Testis (tissue), 3 donors: Measurements from ENCODE around the gene EEF1AKMT1. TPM values are rescaled to one million over a fixed set of nuclear protein-coding genes. Genes with fewer than 3 reads are reported as not detected.
"Not testable (repeated sequence)": the region's sequence is repeated elsewhere in the genome, so short reads cannot be mapped to it uniquely, and the experiment has no call there.

Experiments
- DNase-seq: peaks from one replicate; pipeline ENCODE4 v3.0.0-alpha.2; 2019
- H3K27ac ChIP-seq, 2 donors: fragments of 200-600 bp; sonication (generic); one replicate each; pipeline ENCODE4 v1.5.1; 2019
- H3K27me3 ChIP-seq: fragments of 200-600 bp; sonication (generic); one replicate; pipeline ENCODE4 v1.5.1; 2019
- H3K36me3 ChIP-seq: fragments of 200-600 bp; sonication (generic); one replicate; pipeline ENCODE4 v1.5.1; 2017; ENCODE audit warnings: low read depth; ENCODE audit errors: missing control alignments
- H3K4me1 ChIP-seq: fragments of 200-600 bp; sonication (generic); one replicate; pipeline ENCODE4 v1.5.1; 2019
- H3K4me3 ChIP-seq, 2 donors: fragments of 200-600 bp; sonication (generic); one replicate each; pipeline ENCODE4 v1.5.1; 2017 to 2019
- H3K9me3 ChIP-seq: fragments of 200-600 bp; sonication (generic); one replicate; pipeline ENCODE4 v1.5.1; 2017
- POLR2A ChIP-seq: fragments of 450-650 bp; IDR thresholded peaks from one replicate; pipeline ENCODE4 v1.6.1; 2017; ENCODE audit warnings: antibody characterized with exemption, mild to moderate bottlenecking, moderate library complexity
- WGBS, 2 donors: methylation state at CpG; one replicate each; pipeline ENCODE4 v1.1.5; 2018; 5-methylcytosine and 5-hydroxymethylcytosine counted together
- intact Hi-C: fragments of 100-400 bp; cut with DNase I; formaldehyde crosslinking; loops from one replicate; pipeline ENCODE4 v1.15.1; 2023; ENCODE audit warnings: low total_unique reads
- polyA plus RNA-seq: library from polyadenylated mRNA; stranded (reverse); fragments of 350-450 nt; fragmentation: Illumina TruSeq; extraction: RNeasy Lipid Tissue Mini Kit (QIAGEN cat#74804); gene quantifications from one replicate; pipeline ENCODE4 v1.2.3, GENCODE V29; 2014; ENCODE audit warnings: low read depth, low replicate concordance; ENCODE audit not compliant: insufficient read depth
- total RNA-seq, 2 donors: library from RNA; depleted of rRNA; stranded (reverse); fragments of >200 nt; gene quantifications; one replicate each; pipeline ENCODE4 v1.2.3, GENCODE V29; 2016
- TF ChIP-seq, protein P1 (sequence below), 3 experiments: fragments of 450-650 bp in 2 of 3; fragments of 200-600 bp in 1 of 3; sonication (generic) in 1 of 3; IDR thresholded peaks; one replicate each; pipeline ENCODE4 v1.5.1; 2016 to 2019; ENCODE audit warnings: antibody characterized with exemption in 3 of 3, mild to moderate bottlenecking in 2 of 3, moderate library complexity in 1 of 3

EEF1AKMT1 gene
- total and polyA plus RNA-seq, 3 donors from 2014 or later: 5.8 to 8.0 (median 7.5) TPM

DNA sequence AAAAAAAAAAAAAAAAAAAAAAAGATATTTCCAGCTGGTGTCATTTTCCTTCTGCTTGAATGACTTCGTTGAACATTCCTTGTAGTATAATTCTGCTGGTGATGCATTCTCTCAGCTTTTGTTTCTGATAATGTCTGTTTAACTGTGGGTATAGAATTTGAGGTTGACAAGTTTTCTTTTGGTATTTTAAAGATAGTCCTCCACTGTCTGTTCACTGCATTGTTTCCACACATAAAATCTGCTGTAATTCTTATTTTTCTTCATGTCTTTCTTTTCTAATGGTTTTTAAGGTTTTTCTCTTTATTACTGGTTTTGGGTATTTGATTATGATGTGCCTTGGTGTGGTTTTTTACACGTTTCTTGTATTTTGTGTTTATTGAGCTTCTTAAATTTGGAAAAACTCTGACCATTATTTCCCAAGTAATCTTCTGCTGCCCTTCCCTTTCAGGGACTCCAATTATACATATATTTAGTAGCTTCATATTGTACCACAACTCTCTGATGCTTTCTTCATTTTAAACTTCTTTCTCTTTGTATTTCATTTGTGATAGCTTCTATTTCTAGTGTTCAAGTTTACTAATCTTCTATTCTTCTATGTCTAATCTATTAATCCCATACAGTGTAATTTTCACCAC, 6.3 kb downstream of the EEF1AKMT1 start:
- Histone ChIP-seq H3K27ac (no peak overlapping the region), H3K9me3 (no peaks in the 10 kb centered on the region), H3K36me3 (no peaks in the 10 kb centered on the region), H3K4me3 (no peak overlapping the region), H3K27me3 (no peaks in the 10 kb centered on the region), H3K4me1 (peaks cover 2% of the 10 kb centered on the region)
- WGBS, 2 donors: 94% methylated on average over 2 of the region's 2 CpGs
- TF ChIP-seq, protein P1, sequence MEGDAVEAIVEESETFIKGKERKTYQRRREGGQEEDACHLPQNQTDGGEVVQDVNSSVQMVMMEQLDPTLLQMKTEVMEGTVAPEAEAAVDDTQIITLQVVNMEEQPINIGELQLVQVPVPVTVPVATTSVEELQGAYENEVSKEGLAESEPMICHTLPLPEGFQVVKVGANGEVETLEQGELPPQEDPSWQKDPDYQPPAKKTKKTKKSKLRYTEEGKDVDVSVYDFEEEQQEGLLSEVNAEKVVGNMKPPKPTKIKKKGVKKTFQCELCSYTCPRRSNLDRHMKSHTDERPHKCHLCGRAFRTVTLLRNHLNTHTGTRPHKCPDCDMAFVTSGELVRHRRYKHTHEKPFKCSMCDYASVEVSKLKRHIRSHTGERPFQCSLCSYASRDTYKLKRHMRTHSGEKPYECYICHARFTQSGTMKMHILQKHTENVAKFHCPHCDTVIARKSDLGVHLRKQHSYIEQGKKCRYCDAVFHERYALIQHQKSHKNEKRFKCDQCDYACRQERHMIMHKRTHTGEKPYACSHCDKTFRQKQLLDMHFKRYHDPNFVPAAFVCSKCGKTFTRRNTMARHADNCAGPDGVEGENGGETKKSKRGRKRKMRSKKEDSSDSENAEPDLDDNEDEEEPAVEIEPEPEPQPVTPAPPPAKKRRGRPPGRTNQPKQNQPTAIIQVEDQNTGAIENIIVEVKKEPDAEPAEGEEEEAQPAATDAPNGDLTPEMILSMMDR (IDR thresholded peaks at IDR 0.05): no peak
- TF ChIP-seq POLR2A: no peak
- intact Hi-C loops: no loop called here
- no peak for DNase-seq

DNA sequence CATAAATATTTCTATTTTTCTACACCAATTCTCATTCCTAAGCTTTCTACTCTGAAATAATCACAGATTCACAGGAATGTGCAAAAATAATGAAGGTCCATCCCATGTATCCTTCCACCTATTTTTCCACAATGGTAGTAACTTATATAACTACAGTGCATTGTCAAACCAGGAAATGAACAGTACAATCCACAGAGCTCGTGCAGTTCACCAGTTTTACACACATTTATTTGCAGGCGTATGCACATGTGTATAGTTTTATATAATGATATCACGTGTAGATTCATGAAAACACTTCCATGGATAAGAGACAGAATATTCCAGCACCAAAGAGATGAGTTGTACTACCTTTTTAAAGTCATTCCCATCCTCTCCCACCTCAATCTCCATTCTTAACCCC, 12.9 kb downstream of the EEF1AKMT1 start:
- intact Hi-C loops: no loop called here
- no peaks in the 10 kb centered on the region for H3K27me3 ChIP-seq
- H3K9me3 ChIP-seq: no peaks in the 10 kb centered on the region
- H3K36me3 ChIP-seq: no peaks in the 10 kb centered on the region
- TF ChIP-seq, protein P1 (IDR thresholded peaks at IDR 0.05): no peak
- TF ChIP-seq POLR2A: no peak
- no peak for DNase-seq
- no peak overlapping the region for H3K4me3 ChIP-seq
- WGBS, 2 donors: 80 to 90% methylated on average over 3 of the region's 3 CpGs
- H3K4me1 ChIP-seq: no peaks in the 10 kb centered on the region
- no peak overlapping the region for H3K27ac ChIP-seq

DNA sequence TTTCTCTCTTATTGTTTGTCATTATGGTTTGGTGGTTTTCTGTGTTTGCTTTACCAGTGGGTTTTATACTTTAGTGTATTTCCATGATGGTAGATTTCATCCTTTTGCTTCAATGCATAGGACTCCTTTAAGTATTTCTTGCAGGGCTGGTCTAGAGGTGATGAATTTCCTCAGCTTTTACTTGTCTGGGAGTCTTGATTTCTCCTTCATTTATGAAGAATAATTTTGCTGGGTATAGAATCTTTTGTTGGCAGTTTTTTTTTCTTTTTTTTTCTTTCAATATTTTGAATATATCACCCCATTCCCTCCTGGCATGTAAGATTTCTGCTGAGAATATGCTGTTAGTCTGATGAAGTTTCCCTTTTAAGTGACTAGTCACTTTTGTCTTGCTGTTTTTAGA, 19.8 kb downstream of the EEF1AKMT1 start:
- H3K36me3 ChIP-seq: no peaks in the 10 kb centered on the region
- intact Hi-C loops: no loop called here
- H3K4me3 ChIP-seq: no peak overlapping the region
- H3K27me3 ChIP-seq: no peaks in the 10 kb centered on the region
- TF ChIP-seq POLR2A: no peak
- TF ChIP-seq, protein P1 (IDR thresholded peaks at IDR 0.05): no peak
- no peaks in the 10 kb centered on the region for H3K9me3 ChIP-seq
- H3K4me1 ChIP-seq: no peaks in the 10 kb centered on the region
- no peak for DNase-seq
- H3K27ac ChIP-seq: no peak overlapping the region

GRCh38 chr13:20749377-20749776, 24.4 kb downstream of the EEF1AKMT1 start:
- 88 to 97% methylated on average over 1 of the region's 1 CpG for WGBS, 2 donors
- intact Hi-C loops: no loop called here

DNA sequence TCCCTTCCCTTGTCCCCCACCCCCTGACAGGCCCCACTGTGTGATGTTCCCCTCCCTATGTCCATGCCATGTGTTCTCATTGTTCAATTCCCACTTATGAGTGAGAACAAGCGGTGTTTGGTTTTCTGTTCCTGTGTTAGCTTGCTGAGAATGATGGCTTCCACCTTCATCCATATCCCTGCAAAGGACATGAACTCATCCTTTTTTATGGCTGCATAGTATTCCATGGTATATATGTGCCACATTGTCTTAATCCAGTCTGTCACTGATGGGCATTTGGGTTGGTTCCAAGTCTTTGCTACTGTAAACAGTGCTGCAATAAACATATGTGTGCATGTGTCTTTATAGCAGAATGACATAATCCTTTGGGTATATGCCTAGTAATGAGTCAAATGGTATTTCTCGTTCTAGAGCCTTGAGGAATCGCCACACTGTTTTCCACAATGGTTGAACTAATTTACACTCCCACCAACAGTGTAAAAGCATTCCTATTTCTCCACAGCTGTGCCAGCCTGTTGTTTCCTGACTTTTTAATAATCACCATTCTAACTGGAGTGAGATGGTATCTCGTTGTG, 29.8 kb downstream of the EEF1AKMT1 start:
- H3K36me3 ChIP-seq, intact Hi-C loops, H3K27ac ChIP-seq, H3K27me3 ChIP-seq, H3K9me3 ChIP-seq, H3K4me3 ChIP-seq, DNase-seq, H3K4me1 ChIP-seq: not testable (repeated sequence)
- 96 to 97% methylated on average over 4 of the region's 4 CpGs for WGBS, 2 donors

More at GRCh38 chr13:20749377-20749776, 24.4 kb downstream of the EEF1AKMT1 start:
- H3K9me3 ChIP-seq: no peaks in the 10 kb centered on the region
- H3K4me1 ChIP-seq: no peaks in the 10 kb centered on the region
- H3K4me3 ChIP-seq: no peak overlapping the region
- no peak overlapping the region for H3K27ac ChIP-seq
- TF ChIP-seq POLR2A: no peak
- TF ChIP-seq, protein P1 (IDR thresholded peaks at IDR 0.05): no peak
- DNase-seq: no peak
- no peaks in the 10 kb centered on the region for H3K36me3 ChIP-seq
- H3K27me3 ChIP-seq: no peaks in the 10 kb centered on the region
